Measurements from ENCODE around the gene ADARB1.
"Not testable (repeated sequence)": the region's sequence is repeated elsewhere in the genome, so short reads cannot be mapped to it uniquely, and the experiment has no call there.

GRCh38 chr21:45139003-45139360 is 64.6 kb downstream of the ADARB1 start:
- TF ChIP-seq ZNF184 (tag by site-specific recombination; IDR thresholded peaks at IDR 0.05); ZBTB26 (tag by site-specific recombination; optimal IDR thresholded peaks at IDR 0.05); GLI2 (tag by site-specific recombination; IDR thresholded peaks at IDR 0.05; ENCODE audit: borderline replicate concordance, low read depth); YY1 (tag by site-specific recombination; IDR thresholded peaks at IDR 0.05); WT1 (tag by site-specific recombination; IDR thresholded peaks at IDR 0.05); KLF9 (tag by site-specific recombination; IDR thresholded peaks at IDR 0.05; ENCODE audit: low read depth); ZNF138 (tag by site-specific recombination; IDR thresholded peaks at IDR 0.05; ENCODE audit: borderline replicate concordance); CTCF (tag by site-specific recombination; IDR thresholded peaks at IDR 0.05); ZNF645 (tag by site-specific recombination; IDR thresholded peaks at IDR 0.05); ZBTB21 (tag by site-specific recombination; IDR thresholded peaks at IDR 0.05): not testable (repeated sequence)
